ENCODE results near the gene EBF4. TPM values are rescaled to one million over a fixed set of nuclear protein-coding genes. Genes with fewer than 3 reads are reported as not detected.

Gene EBF4
- total RNA-seq, 1 experiment from 2014 or later: not detected

GRCh38 chr20:2798095-2798805, 105.7 kb downstream of the EBF4 start:
- Mint-ChIP-seq H3K27ac (ENCODE audit: low read depth, unreplicated experiment) (no peak overlapping the region), H3K4me3 (ENCODE audit: unreplicated experiment) (no peak overlapping the region), H3K9me3 (ENCODE audit: unreplicated experiment) (no peaks in the 10 kb centered on the region), H3K27me3 (ENCODE audit: insufficient read depth, unreplicated experiment) (peaks cover 62% of the 10 kb centered on the region), H3K36me3 (ENCODE audit: insufficient read depth, unreplicated experiment) (no peaks in the 10 kb centered on the region), H3K4me1 (ENCODE audit: insufficient read depth, unreplicated experiment) (peaks cover 5% of the 10 kb centered on the region)
- TF ChIP-seq CTCF (IDR thresholded peaks at IDR 0.05; ENCODE audit: unreplicated experiment): no peak
- DNase-seq (ENCODE audit: unreplicated experiment): no peak
- ChIA-PET POLR2A (no interaction called here), CTCF (no interaction called here)
- intact Hi-C loops (cut with micrococcal nuclease): no loop called here
- no TSS peak for BruUV-seq (replicated peaks)

- no TSS peak for BruUV-seq (replicated peaks)
- no peak for TF ChIP-seq CTCF (IDR thresholded peaks at IDR 0.05; ENCODE audit: unreplicated experiment)
- Mint-ChIP-seq H3K9me3 (ENCODE audit: unreplicated experiment) (no peaks in the 10 kb centered on the region), H3K36me3 (ENCODE audit: insufficient read depth, unreplicated experiment) (no peaks in the 10 kb centered on the region), H3K27ac (ENCODE audit: low read depth, unreplicated experiment) (no peak overlapping the region), H3K4me3 (ENCODE audit: unreplicated experiment) (no peak overlapping the region), H3K4me1 (ENCODE audit: insufficient read depth, unreplicated experiment) (peaks cover 5% of the 10 kb centered on the region), H3K27me3 (ENCODE audit: insufficient read depth, unreplicated experiment) (peaks cover 57% of the 10 kb centered on the region)
- CTCF ChIA-PET: no interaction called here
- DNase-seq (ENCODE audit: unreplicated experiment): no peak
- POLR2A ChIA-PET: no interaction called here
- intact Hi-C loops (cut with micrococcal nuclease): no loop called here
These were observed 106.2 kb downstream of the EBF4 start for GRCh38 chr20:2798814-2799213.

- Mint-ChIP-seq H3K4me3 (ENCODE audit: unreplicated experiment) (no peak overlapping the region), H3K36me3 (ENCODE audit: insufficient read depth, unreplicated experiment) (no peaks in the 10 kb centered on the region), H3K4me1 (ENCODE audit: insufficient read depth, unreplicated experiment) (peaks cover 5% of the 10 kb centered on the region), H3K27me3 (ENCODE audit: insufficient read depth, unreplicated experiment) (peaks cover 52% of the 10 kb centered on the region), H3K27ac (ENCODE audit: low read depth, unreplicated experiment) (no peak overlapping the region), H3K9me3 (ENCODE audit: unreplicated experiment) (no peaks in the 10 kb centered on the region)
- intact Hi-C loops (cut with micrococcal nuclease): no loop called here
- ChIA-PET CTCF (no interaction called here), POLR2A (no interaction called here)
- no peak for DNase-seq (ENCODE audit: unreplicated experiment)
- no peak for TF ChIP-seq CTCF (IDR thresholded peaks at IDR 0.05; ENCODE audit: unreplicated experiment)
- no TSS peak for BruUV-seq (replicated peaks)
These were observed 106.7 kb downstream of the EBF4 start for GRCh38 chr20:2799271-2799670.

DNA sequence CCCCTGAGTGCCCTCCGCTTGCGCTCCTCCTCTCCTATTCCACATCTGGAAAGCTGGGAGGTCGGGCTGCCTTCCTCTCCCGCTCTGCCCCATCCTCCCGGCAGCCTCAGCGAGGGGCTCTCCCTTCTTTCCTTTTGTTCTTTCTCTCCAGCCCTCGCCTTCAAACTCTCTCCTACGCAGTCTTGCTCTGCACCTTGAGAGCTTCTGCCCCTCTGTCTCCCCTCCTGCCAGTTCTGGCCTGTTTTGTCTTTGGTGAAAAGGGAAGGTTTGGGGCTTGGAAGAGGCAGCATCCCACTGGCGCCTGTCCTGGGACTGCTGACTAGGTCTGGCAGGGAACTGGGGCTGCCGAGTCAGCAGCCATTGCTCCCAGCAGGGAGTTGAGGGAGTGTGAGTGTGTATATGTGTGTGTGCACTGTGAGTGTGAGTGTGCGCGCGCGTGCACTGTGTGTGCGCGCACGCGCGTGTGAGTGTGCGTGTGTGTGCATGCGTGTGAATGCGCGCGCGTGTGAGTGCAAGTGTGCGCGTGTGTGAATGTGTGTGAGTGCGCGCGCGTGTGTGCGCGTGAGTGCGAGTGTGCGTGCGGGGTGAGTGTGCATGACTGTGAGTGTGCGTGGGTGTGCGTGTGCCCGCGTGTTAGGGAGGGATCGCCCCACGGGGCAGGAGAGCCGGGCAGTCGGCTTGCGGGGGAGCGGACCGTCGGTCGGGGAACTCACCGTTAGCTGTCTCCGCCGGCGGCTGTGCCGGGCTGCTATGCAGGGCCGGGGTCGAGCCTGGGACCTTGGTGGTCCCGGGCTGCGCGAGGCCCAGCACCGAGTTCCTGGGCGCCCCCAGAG, 107.3 kb downstream of the EBF4 start:
- DNase-seq (ENCODE audit: unreplicated experiment): no peak
- ChIA-PET CTCF (interaction anchor here (0.5 kb wide), 1 partner anchor 450 kb away, joined by 3 read pairs; no protein-coding TSS in a partner anchor), POLR2A (no interaction called here)
- H3K9me3 Mint-ChIP-seq (ENCODE audit: unreplicated experiment): no peaks in the 10 kb centered on the region
- H3K27me3 Mint-ChIP-seq (ENCODE audit: insufficient read depth, unreplicated experiment): peaks cover 46% of the 10 kb centered on the region
- peaks cover 5% of the 10 kb centered on the region for H3K4me1 Mint-ChIP-seq (ENCODE audit: insufficient read depth, unreplicated experiment)
- BruUV-seq (replicated peaks): no TSS peak
- intact Hi-C loops (cut with micrococcal nuclease): no loop called here
- no peak for TF ChIP-seq CTCF (IDR thresholded peaks at IDR 0.05; ENCODE audit: unreplicated experiment)
- H3K27ac Mint-ChIP-seq (ENCODE audit: low read depth, unreplicated experiment): no peak overlapping the region
- H3K4me3 Mint-ChIP-seq (ENCODE audit: unreplicated experiment): no peak overlapping the region
- H3K36me3 Mint-ChIP-seq (ENCODE audit: insufficient read depth, unreplicated experiment): no peaks in the 10 kb centered on the region

Measured in MCF 10A (cell line).